Sigmoid colon (tissue), 4 donors: Measurements from ENCODE around the gene ANKDD1B.

ENCODE experiments used
- CTCF ChIP-seq, 4 experiments: fragments of 450-650 bp in 3 of 4; fragments of 200-600 bp in 1 of 4; IDR thresholded peaks; one replicate each; pipeline ENCODE4 v1.5.1; 2016 to 2019; ENCODE audit warnings: antibody characterized with exemption in 4 of 4, mild to moderate bottlenecking in 3 of 4, moderate library complexity in 2 of 4
- EP300 ChIP-seq, 4 donors: sonication (generic); formaldehyde crosslinking; IDR thresholded peaks; one replicate each; pipeline ENCODE4 v1.6.1; 2017; ENCODE audit warnings: antibody characterized with exemption in 4 of 4
- POLR2A ChIP-seq, 2 donors: fragments of 450-650 bp; IDR thresholded peaks; one replicate each; pipeline ENCODE4 v1.6.1; 2016; ENCODE audit warnings: antibody characterized with exemption in 2 of 2, mild to moderate bottlenecking in 2 of 2, moderate library complexity in 2 of 2
- POLR2AphosphoS5 ChIP-seq, 4 donors: sonication (generic); formaldehyde crosslinking; IDR thresholded peaks; one replicate each; pipeline ENCODE4 v1.6.1; 2017; ENCODE audit warnings: antibody characterized with exemption in 4 of 4

- no peak for TF ChIP-seq POLR2A (IDR thresholded peaks at IDR 0.05)
- no peak for TF ChIP-seq CTCF (IDR thresholded peaks at IDR 0.05)
- no peak for TF ChIP-seq POLR2AphosphoS5 (IDR thresholded peaks at IDR 0.05)
- no peak for TF ChIP-seq EP300 (IDR thresholded peaks at IDR 0.05)
These were observed 16.5 kb downstream of the ANKDD1B start for GRCh38 chr5:75627801-75628200.
